Astrocyte of the spinal cord (primary cell): ENCODE measurements around the gene ANKRD10.

Source experiments
- DNase-seq: peaks from one replicate; pipeline ENCODE4 v3.0.0; 2011; ENCODE audit warnings: low read depth, low spot score
- H3K4me3 ChIP-seq: 2 replicates; pipeline ENCODE4 v1.5.1; 2011; ENCODE audit warnings: low read depth, mild to moderate bottlenecking, low read length, moderate library complexity
- CTCF ChIP-seq: IDR thresholded peaks from 2 replicates; pipeline ENCODE4 v1.5.1; 2012; ENCODE audit warnings: low read depth, mild to moderate bottlenecking, low read length, inconsistent platforms
- in situ Hi-C: cut with HindIII; loops from 2 replicates; pipeline ENCODE4 v1.10.0; 2017; ENCODE audit warnings: low sequenced_read_pairs

Gene ANKRD10

GRCh38 chr13:110872768-110873638 lies 41.9 kb downstream of the ANKRD10 start:
- no peak for TF ChIP-seq CTCF
- H3K4me3 ChIP-seq = no peak overlapping the region
- in situ Hi-C loops = no loop called here
- no peak for DNase-seq

- TF ChIP-seq CTCF = no peak
- in situ Hi-C loops = no loop called here
- H3K4me3 ChIP-seq = no peak overlapping the region
- DNase-seq = no peak
These were observed 42.7 kb downstream of the ANKRD10 start for GRCh38 chr13:110872034-110872767.

- H3K4me3 ChIP-seq = peak overlapping the region; percentile 32
- TF ChIP-seq CTCF = no peak
- DNase-seq = peak; percentile 100
- in situ Hi-C loops = no loop called here
These were observed 44.8 kb downstream of the ANKRD10 start for GRCh38 chr13:110869805-110870706.

- in situ Hi-C loops = no loop called here
- TF ChIP-seq CTCF = no peak
- peak overlapping the region; percentile 32 for H3K4me3 ChIP-seq
- DNase-seq = no peak
These were observed 45.6 kb downstream of the ANKRD10 start for GRCh38 chr13:110869231-110869804.

GRCh38 chr13:110868720-110869119 lies 46.1 kb downstream of the ANKRD10 start:
- TF ChIP-seq CTCF = no peak
- H3K4me3 ChIP-seq = no peak overlapping the region
- no peak for DNase-seq
- in situ Hi-C loops = no loop called here

GRCh38 chr13:110867380-110867779 lies 47.5 kb downstream of the ANKRD10 start:
- in situ Hi-C loops = no loop called here
- no peak for DNase-seq
- H3K4me3 ChIP-seq = no peak overlapping the region
- no peak for TF ChIP-seq CTCF
